DND-41 (cell line): ENCODE measurements around the gene EIF4G3.

Experiments used
- ATAC-seq: fragments of 200-7000 bp; cut with Tn5 transposase; 3 replicates; pipeline ENCODE4 v1.9.1; 2021; ENCODE audit warnings: low read depth; ENCODE audit not compliant: insufficient read depth
- DNase-seq: peaks from one replicate; pipeline ENCODE4 v3.0.0-alpha.2; 2020
- H2AFZ ChIP-seq: 2 replicates; pipeline ENCODE4 v1.6.0; 2012; ENCODE audit warnings: low read depth, low read length
- H3K27ac ChIP-seq: 2 replicates; pipeline ENCODE4 v1.5.1; 2012; ENCODE audit warnings: low read length, inconsistent platforms
- H3K27me3 ChIP-seq: fragments of 200-600 bp; sonication (generic); 2 replicates; pipeline ENCODE4 v1.6.0; 2012; ENCODE audit warnings: low read length, mild to moderate bottlenecking, inconsistent platforms; ENCODE audit not compliant: insufficient read depth, poor library complexity
- H3K36me3 ChIP-seq: 2 replicates; pipeline ENCODE4 v1.5.1; 2012; ENCODE audit warnings: low read length, inconsistent platforms; ENCODE audit not compliant: insufficient read depth
- H3K4me1 ChIP-seq: 2 replicates; pipeline ENCODE4 v1.5.1; 2012; ENCODE audit warnings: mild to moderate bottlenecking, low read length; ENCODE audit not compliant: insufficient read depth
- H3K4me2 ChIP-seq: 2 replicates; pipeline ENCODE4 v1.6.0; 2012; ENCODE audit warnings: mild to moderate bottlenecking, moderate library complexity, low read length, inconsistent platforms; ENCODE audit not compliant: insufficient read depth
- H3K4me3 ChIP-seq, 2 experiments: fragments of 200-600 bp in 1 of 2; shearing (Covaris generic) in 1 of 2; 2 replicates each; pipeline ENCODE4 v1.5.1; 2012 to 2016; ENCODE audit warnings: inconsistent platforms in 2 of 2, low read length in 2 of 2, mild to moderate bottlenecking in 2 of 2, low read depth in 1 of 2, moderate library complexity in 1 of 2
- H3K79me2 ChIP-seq: 2 replicates; pipeline ENCODE4 v1.6.0; 2012; ENCODE audit warnings: low read length, inconsistent platforms; ENCODE audit not compliant: insufficient read depth
- H3K9ac ChIP-seq: 2 replicates; pipeline ENCODE4 v1.6.0; 2012; ENCODE audit warnings: low read depth, mild to moderate bottlenecking, inconsistent platforms, low read length, moderate library complexity
- H3K9me3 ChIP-seq: 2 replicates; pipeline ENCODE4 v1.5.1; 2012; ENCODE audit warnings: low read length, moderate library complexity, mild to moderate bottlenecking, inconsistent platforms; ENCODE audit not compliant: insufficient read depth, severe bottlenecking
- H4K20me1 ChIP-seq: 2 replicates; pipeline ENCODE4 v1.6.0; 2012; ENCODE audit warnings: low read length; ENCODE audit not compliant: insufficient read depth
- EZH2 ChIP-seq: IDR thresholded peaks from 3 replicates; pipeline ENCODE4 v1.6.1; 2012; ENCODE audit warnings: borderline replicate concordance, low read depth, mild to moderate bottlenecking, moderate library complexity, low read length, inconsistent platforms; ENCODE audit not compliant: severe bottlenecking
- TF ChIP-seq, protein P1 (sequence below): IDR thresholded peaks from 2 replicates; pipeline ENCODE4 v1.5.1; 2012; ENCODE audit warnings: borderline replicate concordance, low read length, moderate library complexity, mild to moderate bottlenecking; ENCODE audit not compliant: poor library complexity, severe bottlenecking; ENCODE audit errors: extremely low read depth

The EIF4G3 gene

DNA sequence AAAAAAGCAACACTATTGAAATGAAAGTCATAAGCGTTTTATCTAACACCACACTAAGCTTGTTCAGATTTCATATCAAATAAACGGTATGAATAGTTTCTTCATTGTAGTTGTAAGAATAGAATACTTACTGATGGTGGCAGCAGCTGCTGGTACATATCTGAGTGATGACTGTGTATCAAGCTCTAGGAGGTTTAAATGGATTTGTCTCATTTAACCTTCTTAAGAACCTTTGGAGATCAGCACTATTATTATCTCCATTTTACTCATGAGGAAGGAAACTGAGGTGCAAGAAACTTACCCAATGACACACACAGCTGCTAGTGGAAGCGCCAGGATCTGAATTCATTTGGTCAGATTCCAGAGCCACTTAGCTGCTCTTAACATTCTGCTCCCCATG, 104.0 kb downstream of the EIF4G3 start:
- H3K4me3 ChIP-seq, result no peak overlapping the region
- no peaks in the 10 kb centered on the region for H3K27me3 ChIP-seq
- H3K9ac ChIP-seq, result no peak overlapping the region
- peaks cover 16% of the 10 kb centered on the region; the same call in 1 of the 2 replicates for H3K79me2 ChIP-seq
- H3K4me2 ChIP-seq, result no peak overlapping the region
- DNase-seq (no peak), ATAC-seq (no peak)
- H4K20me1 ChIP-seq, result no peaks in the 10 kb centered on the region; the same call in 1 of the 2 replicates
- no peaks in the 10 kb centered on the region for H3K9me3 ChIP-seq
- no peak overlapping the region for H2AFZ ChIP-seq
- H3K27ac ChIP-seq, result no peak overlapping the region
- TF ChIP-seq, protein P1, sequence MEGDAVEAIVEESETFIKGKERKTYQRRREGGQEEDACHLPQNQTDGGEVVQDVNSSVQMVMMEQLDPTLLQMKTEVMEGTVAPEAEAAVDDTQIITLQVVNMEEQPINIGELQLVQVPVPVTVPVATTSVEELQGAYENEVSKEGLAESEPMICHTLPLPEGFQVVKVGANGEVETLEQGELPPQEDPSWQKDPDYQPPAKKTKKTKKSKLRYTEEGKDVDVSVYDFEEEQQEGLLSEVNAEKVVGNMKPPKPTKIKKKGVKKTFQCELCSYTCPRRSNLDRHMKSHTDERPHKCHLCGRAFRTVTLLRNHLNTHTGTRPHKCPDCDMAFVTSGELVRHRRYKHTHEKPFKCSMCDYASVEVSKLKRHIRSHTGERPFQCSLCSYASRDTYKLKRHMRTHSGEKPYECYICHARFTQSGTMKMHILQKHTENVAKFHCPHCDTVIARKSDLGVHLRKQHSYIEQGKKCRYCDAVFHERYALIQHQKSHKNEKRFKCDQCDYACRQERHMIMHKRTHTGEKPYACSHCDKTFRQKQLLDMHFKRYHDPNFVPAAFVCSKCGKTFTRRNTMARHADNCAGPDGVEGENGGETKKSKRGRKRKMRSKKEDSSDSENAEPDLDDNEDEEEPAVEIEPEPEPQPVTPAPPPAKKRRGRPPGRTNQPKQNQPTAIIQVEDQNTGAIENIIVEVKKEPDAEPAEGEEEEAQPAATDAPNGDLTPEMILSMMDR, result no peak
- no peak for TF ChIP-seq EZH2
- H3K36me3 ChIP-seq, result peaks cover 10% of the 10 kb centered on the region
- no peaks in the 10 kb centered on the region for H3K4me1 ChIP-seq

DNA sequence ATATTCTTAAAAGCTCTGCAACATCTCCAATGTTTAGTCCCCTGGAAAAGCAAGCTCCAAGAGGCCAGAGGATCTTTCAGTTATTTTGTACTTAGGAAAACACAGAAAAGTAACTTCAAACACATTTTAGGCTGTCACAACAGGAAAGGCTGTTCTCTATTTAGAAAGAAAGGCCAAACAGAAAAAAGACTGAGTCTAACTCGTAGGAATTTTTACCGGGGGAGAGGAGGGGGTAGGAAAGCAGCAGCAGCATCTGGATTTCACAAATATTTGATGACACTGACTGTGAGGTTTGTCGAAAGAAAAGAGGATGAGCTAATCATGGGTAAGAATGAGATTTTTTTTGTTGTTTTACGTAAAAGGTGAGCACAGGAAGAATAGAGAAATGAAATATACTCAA, 107.1 kb downstream of the EIF4G3 start:
- H3K9ac ChIP-seq, result no peak overlapping the region

GRCh38 chr1:21068937-21069336, 107.8 kb downstream of the EIF4G3 start:
- DNase-seq (no peak), ATAC-seq (no peak)
- H3K4me2 ChIP-seq, result no peak overlapping the region
- H3K4me3 ChIP-seq, result no peak overlapping the region
- no peak overlapping the region for H3K9ac ChIP-seq
- TF ChIP-seq, protein P1, result no peak
- no peak for TF ChIP-seq EZH2
- H3K36me3 ChIP-seq, result peaks cover 13% of the 10 kb centered on the region
- H3K79me2 ChIP-seq, result no peaks in the 10 kb centered on the region
- H3K9me3 ChIP-seq, result no peaks in the 10 kb centered on the region
- H2AFZ ChIP-seq, result no peak overlapping the region
- no peak overlapping the region for H3K27ac ChIP-seq
- no peaks in the 10 kb centered on the region for H3K27me3 ChIP-seq
- no peaks in the 10 kb centered on the region for H4K20me1 ChIP-seq
- no peaks in the 10 kb centered on the region for H3K4me1 ChIP-seq

More for the DNA sequence above, 107.1 kb downstream of the EIF4G3 start:
- TF ChIP-seq, protein P1, result no peak
- TF ChIP-seq EZH2, result no peak
- H3K36me3 ChIP-seq, result peaks cover 12% of the 10 kb centered on the region
- H3K27ac ChIP-seq, result no peak overlapping the region
- H2AFZ ChIP-seq, result no peak overlapping the region
- H3K4me3 ChIP-seq, result no peak overlapping the region
- no peaks in the 10 kb centered on the region for H3K4me1 ChIP-seq
- H3K27me3 ChIP-seq, result no peaks in the 10 kb centered on the region
- no peak for DNase-seq
- no peaks in the 10 kb centered on the region for H4K20me1 ChIP-seq
- H3K79me2 ChIP-seq, result 0 out of 2 replicates have a peak, but pooled peaks cover 3% of the 10 kb centered on the region
- H3K9me3 ChIP-seq, result no peaks in the 10 kb centered on the region
- ATAC-seq, result no peak
- no peak overlapping the region for H3K4me2 ChIP-seq

GRCh38 chr1:21067551-21068227, 109.0 kb downstream of the EIF4G3 start:
- Histone ChIP-seq H3K4me2 (no peak overlapping the region), H3K36me3 (peaks cover 4% of the 10 kb centered on the region; the same call in 1 of the 2 replicates), H2AFZ (no peak overlapping the region), H3K9ac (no peak overlapping the region), H3K27ac (no peak overlapping the region), H3K9me3 (no peaks in the 10 kb centered on the region), H3K79me2 (no peaks in the 10 kb centered on the region), H3K4me3 (no peak overlapping the region), H3K4me1 (no peaks in the 10 kb centered on the region), H3K27me3 (no peaks in the 10 kb centered on the region), H4K20me1 (no peaks in the 10 kb centered on the region)
- no peak for TF ChIP-seq EZH2
- TF ChIP-seq, protein P1, result no peak
- DNase-seq (no peak), ATAC-seq (no peak)
